Liver (tissue), 9 donors: Measurements from ENCODE around the gene DMD. TPM values are rescaled to one million over a fixed set of nuclear protein-coding genes. Genes with fewer than 3 reads are reported as not detected.

Experiments
- DNase-seq: peaks from one replicate; pipeline ENCODE4 v3.0.0-alpha.2; 2017; ENCODE audit warnings: low spot score
- H3K27ac ChIP-seq, 2 donors: one replicate each; pipeline ENCODE4 v1.7.0; 2013; ENCODE audit warnings: inconsistent platforms in 2 of 2, low read length in 2 of 2, control low read depth in 1 of 2, low read depth in 1 of 2, mild to moderate bottlenecking in 1 of 2
- H3K27me3 ChIP-seq, 4 donors: one replicate each; pipeline versions ENCODE4 v1.6.1 to v1.7.0; 2013; ENCODE audit warnings: low read length in 3 of 4, inconsistent platforms in 1 of 4, mild to moderate bottlenecking in 1 of 4, moderate library complexity in 1 of 4; ENCODE audit not compliant: control insufficient read depth in 4 of 4, insufficient read depth in 4 of 4
- H3K36me3 ChIP-seq, 4 donors: one replicate each; pipeline versions ENCODE4 v1.6.1 to v1.7.0; 2013; ENCODE audit warnings: low read length in 3 of 4, mild to moderate bottlenecking in 3 of 4, low read depth in 1 of 4, moderate library complexity in 1 of 4; ENCODE audit not compliant: control insufficient read depth in 4 of 4, insufficient read depth in 3 of 4
- H3K4me1 ChIP-seq, 4 donors: one replicate each; pipeline versions ENCODE4 v1.6.1 to v1.7.0; 2013; ENCODE audit warnings: low read length in 3 of 4, mild to moderate bottlenecking in 3 of 4, moderate library complexity in 1 of 4; ENCODE audit not compliant: control insufficient read depth in 4 of 4, insufficient read depth in 4 of 4
- H3K4me3 ChIP-seq, 3 donors: one replicate each; pipeline versions ENCODE4 v1.6.1 to v1.7.0; 2013; ENCODE audit warnings: low read length in 3 of 3, control low read depth in 1 of 3, low read depth in 1 of 3, mild to moderate bottlenecking in 1 of 3
- H3K9ac ChIP-seq, 2 donors: one replicate each; pipeline ENCODE4 v1.7.0; 2013; ENCODE audit warnings: low read length in 2 of 2, mild to moderate bottlenecking in 2 of 2, moderate library complexity in 2 of 2, control low read depth in 1 of 2, low read depth in 1 of 2
- H3K9me3 ChIP-seq, 4 donors: one replicate each; pipeline versions ENCODE4 v1.6.1 to v1.7.0; 2013; ENCODE audit warnings: low read length in 3 of 4; ENCODE audit not compliant: control insufficient read depth in 4 of 4
- ATF3 ChIP-seq: IDR thresholded peaks from 2 replicates; pipeline ENCODE4 v1.6.1; 2016; ENCODE audit warnings: antibody characterized with exemption
- EGR1 ChIP-seq, 2 donors: IDR thresholded peaks; 2 replicates each; pipeline ENCODE4 v1.6.1; 2016 to 2018; ENCODE audit warnings: antibody characterized with exemption in 2 of 2, low read depth in 2 of 2
- FOXA1 ChIP-seq: IDR thresholded peaks from 2 replicates; pipeline ENCODE4 v1.6.1; 2016; ENCODE audit warnings: antibody characterized with exemption
- FOXA2 ChIP-seq: IDR thresholded peaks from 2 replicates; pipeline ENCODE4 v1.6.1; 2016; ENCODE audit warnings: antibody characterized with exemption
- GABPA ChIP-seq, 2 donors: IDR thresholded peaks in 1 of 2; conservative IDR thresholded peaks in 1 of 2; 2 replicates each; pipeline ENCODE4 v1.6.1; 2016; ENCODE audit warnings: antibody characterized with exemption in 2 of 2, mild to moderate bottlenecking in 1 of 2, moderate library complexity in 1 of 2
- HNF4A ChIP-seq, 2 donors: conservative IDR thresholded peaks; 2 replicates each; pipeline ENCODE4 v1.6.1; 2016; ENCODE audit warnings: antibody characterized with exemption in 2 of 2, mild to moderate bottlenecking in 2 of 2
- HNF4G ChIP-seq: IDR thresholded peaks from 2 replicates; pipeline ENCODE4 v1.6.1; 2016; ENCODE audit warnings: antibody characterized with exemption
- JUND ChIP-seq, 2 donors: IDR thresholded peaks; 2 replicates each; pipeline ENCODE4 v1.6.1; 2016; ENCODE audit warnings: antibody characterized with exemption in 2 of 2
- NR2F2 ChIP-seq: IDR thresholded peaks from 2 replicates; pipeline ENCODE4 v1.6.1; 2016; ENCODE audit warnings: antibody characterized with exemption
- RAD21 ChIP-seq, 2 donors: IDR thresholded peaks; 2 replicates each; pipeline ENCODE4 v1.6.1; 2016; ENCODE audit warnings: antibody characterized with exemption in 2 of 2, mild to moderate bottlenecking in 2 of 2
- RXRA ChIP-seq, 2 donors: IDR thresholded peaks; 2 replicates each; pipeline ENCODE4 v1.6.1; 2017 to 2018; ENCODE audit warnings: antibody characterized with exemption in 2 of 2, mild to moderate bottlenecking in 1 of 2
- SP1 ChIP-seq: IDR thresholded peaks from 2 replicates; pipeline ENCODE4 v1.6.1; 2018; ENCODE audit warnings: antibody characterized with exemption, mild to moderate bottlenecking
- TAF1 ChIP-seq: conservative IDR thresholded peaks from 2 replicates; pipeline ENCODE4 v1.6.1; 2016; ENCODE audit warnings: antibody characterized with exemption, mild to moderate bottlenecking
- YY1 ChIP-seq: IDR thresholded peaks from 2 replicates; pipeline ENCODE4 v1.6.1; 2016; ENCODE audit warnings: antibody characterized with exemption, mild to moderate bottlenecking
- WGBS: extraction: QIAGEN DNeasy Blood & Tissue Kit; methylation state at CpG from one replicate; pipeline ENCODE4 v1.1.7; 2013; 5-methylcytosine and 5-hydroxymethylcytosine counted together
- polyA plus RNA-seq, 2 donors: library from polyadenylated mRNA; stranded (reverse) in 1 of 2; unstranded in 1 of 2; fragments of 200-250 nt in 1 of 2; fragments of >200 nt in 1 of 2; fragmentation: Nextera tagmentation in 1 of 2; extraction: Ambion mirVana in 1 of 2; gene quantifications; one replicate each; pipeline versions ENCODE4 v1.2.1 to v1.2.3, GENCODE V29; 2013 to 2015
- total RNA-seq, 2 donors: library from RNA; depleted of rRNA; stranded (reverse); fragments of >200 nt; gene quantifications; one replicate each; pipeline ENCODE4 v1.2.3, GENCODE V29; 2014
- TF ChIP-seq, protein P1 (sequence below): IDR thresholded peaks from 2 replicates; pipeline ENCODE4 v1.6.1; 2016; ENCODE audit warnings: antibody characterized with exemption, mild to moderate bottlenecking
- TF ChIP-seq, protein P2 (sequence below): IDR thresholded peaks from 2 replicates; pipeline ENCODE4 v1.6.1; 2016; ENCODE audit warnings: antibody characterized with exemption
- TF ChIP-seq, protein P3 (sequence below): fragments of 150-350 bp; IDR thresholded peaks from 2 replicates; pipeline ENCODE4 v1.5.1; 2017; ENCODE audit warnings: improper control_type of control experiment, low read depth, low read length; ENCODE audit not compliant: missing input control
- TF ChIP-seq, protein P4 (sequence below): IDR thresholded peaks from 2 replicates; pipeline ENCODE4 v1.6.1; 2016; ENCODE audit warnings: antibody characterized with exemption
- donor health status: healthy.
- donor health status: healthy.
- donor health status: healthy.
- donor health status: healthy.
- donor health status: healthy.

DMD gene
- total and polyA plus RNA-seq, 4 donors: 14.6 to 61.9 (median 23.9) TPM

GRCh38 chrX:33149085-33149484 lies 62.3 kb downstream of the DMD start:
- DNase-seq: no peak
- TF ChIP-seq, protein P1, sequence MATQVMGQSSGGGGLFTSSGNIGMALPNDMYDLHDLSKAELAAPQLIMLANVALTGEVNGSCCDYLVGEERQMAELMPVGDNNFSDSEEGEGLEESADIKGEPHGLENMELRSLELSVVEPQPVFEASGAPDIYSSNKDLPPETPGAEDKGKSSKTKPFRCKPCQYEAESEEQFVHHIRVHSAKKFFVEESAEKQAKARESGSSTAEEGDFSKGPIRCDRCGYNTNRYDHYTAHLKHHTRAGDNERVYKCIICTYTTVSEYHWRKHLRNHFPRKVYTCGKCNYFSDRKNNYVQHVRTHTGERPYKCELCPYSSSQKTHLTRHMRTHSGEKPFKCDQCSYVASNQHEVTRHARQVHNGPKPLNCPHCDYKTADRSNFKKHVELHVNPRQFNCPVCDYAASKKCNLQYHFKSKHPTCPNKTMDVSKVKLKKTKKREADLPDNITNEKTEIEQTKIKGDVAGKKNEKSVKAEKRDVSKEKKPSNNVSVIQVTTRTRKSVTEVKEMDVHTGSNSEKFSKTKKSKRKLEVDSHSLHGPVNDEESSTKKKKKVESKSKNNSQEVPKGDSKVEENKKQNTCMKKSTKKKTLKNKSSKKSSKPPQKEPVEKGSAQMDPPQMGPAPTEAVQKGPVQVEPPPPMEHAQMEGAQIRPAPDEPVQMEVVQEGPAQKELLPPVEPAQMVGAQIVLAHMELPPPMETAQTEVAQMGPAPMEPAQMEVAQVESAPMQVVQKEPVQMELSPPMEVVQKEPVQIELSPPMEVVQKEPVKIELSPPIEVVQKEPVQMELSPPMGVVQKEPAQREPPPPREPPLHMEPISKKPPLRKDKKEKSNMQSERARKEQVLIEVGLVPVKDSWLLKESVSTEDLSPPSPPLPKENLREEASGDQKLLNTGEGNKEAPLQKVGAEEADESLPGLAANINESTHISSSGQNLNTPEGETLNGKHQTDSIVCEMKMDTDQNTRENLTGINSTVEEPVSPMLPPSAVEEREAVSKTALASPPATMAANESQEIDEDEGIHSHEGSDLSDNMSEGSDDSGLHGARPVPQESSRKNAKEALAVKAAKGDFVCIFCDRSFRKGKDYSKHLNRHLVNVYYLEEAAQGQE: no peak
- TF ChIP-seq, protein P2, sequence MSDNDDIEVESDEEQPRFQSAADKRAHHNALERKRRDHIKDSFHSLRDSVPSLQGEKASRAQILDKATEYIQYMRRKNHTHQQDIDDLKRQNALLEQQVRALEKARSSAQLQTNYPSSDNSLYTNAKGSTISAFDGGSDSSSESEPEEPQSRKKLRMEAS: no peak
- no peak for TF ChIP-seq NR2F2
- TF ChIP-seq ATF3: no peak
- no peak for TF ChIP-seq SP1
- TF ChIP-seq TAF1: no peak
- TF ChIP-seq FOXA2: no peak
- TF ChIP-seq HNF4A (conservative IDR thresholded peaks at IDR 0.05): no peak
- TF ChIP-seq HNF4G: no peak
- no peak for TF ChIP-seq RAD21 (IDR thresholded peaks at IDR 0.05)
- TF ChIP-seq JUND (IDR thresholded peaks at IDR 0.05): no peak
- no peak for TF ChIP-seq RXRA (IDR thresholded peaks at IDR 0.05)
- TF ChIP-seq YY1: no peak
- no peak for TF ChIP-seq GABPA (IDR thresholded peaks at IDR 0.05 in 1 of 2, conservative IDR thresholded peaks at IDR 0.05 in 1 of 2)
- TF ChIP-seq, protein P3, sequence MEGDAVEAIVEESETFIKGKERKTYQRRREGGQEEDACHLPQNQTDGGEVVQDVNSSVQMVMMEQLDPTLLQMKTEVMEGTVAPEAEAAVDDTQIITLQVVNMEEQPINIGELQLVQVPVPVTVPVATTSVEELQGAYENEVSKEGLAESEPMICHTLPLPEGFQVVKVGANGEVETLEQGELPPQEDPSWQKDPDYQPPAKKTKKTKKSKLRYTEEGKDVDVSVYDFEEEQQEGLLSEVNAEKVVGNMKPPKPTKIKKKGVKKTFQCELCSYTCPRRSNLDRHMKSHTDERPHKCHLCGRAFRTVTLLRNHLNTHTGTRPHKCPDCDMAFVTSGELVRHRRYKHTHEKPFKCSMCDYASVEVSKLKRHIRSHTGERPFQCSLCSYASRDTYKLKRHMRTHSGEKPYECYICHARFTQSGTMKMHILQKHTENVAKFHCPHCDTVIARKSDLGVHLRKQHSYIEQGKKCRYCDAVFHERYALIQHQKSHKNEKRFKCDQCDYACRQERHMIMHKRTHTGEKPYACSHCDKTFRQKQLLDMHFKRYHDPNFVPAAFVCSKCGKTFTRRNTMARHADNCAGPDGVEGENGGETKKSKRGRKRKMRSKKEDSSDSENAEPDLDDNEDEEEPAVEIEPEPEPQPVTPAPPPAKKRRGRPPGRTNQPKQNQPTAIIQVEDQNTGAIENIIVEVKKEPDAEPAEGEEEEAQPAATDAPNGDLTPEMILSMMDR: no peak
- TF ChIP-seq, protein P4, sequence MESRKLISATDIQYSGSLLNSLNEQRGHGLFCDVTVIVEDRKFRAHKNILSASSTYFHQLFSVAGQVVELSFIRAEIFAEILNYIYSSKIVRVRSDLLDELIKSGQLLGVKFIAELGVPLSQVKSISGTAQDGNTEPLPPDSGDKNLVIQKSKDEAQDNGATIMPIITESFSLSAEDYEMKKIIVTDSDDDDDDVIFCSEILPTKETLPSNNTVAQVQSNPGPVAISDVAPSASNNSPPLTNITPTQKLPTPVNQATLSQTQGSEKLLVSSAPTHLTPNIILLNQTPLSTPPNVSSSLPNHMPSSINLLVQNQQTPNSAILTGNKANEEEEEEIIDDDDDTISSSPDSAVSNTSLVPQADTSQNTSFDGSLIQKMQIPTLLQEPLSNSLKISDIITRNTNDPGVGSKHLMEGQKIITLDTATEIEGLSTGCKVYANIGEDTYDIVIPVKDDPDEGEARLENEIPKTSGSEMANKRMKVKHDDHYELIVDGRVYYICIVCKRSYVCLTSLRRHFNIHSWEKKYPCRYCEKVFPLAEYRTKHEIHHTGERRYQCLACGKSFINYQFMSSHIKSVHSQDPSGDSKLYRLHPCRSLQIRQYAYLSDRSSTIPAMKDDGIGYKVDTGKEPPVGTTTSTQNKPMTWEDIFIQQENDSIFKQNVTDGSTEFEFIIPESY: no peak
- no peak for TF ChIP-seq FOXA1
- TF ChIP-seq EGR1 (IDR thresholded peaks at IDR 0.05; ENCODE audit: low read depth in 2 of 2): no peak
- no peaks in the 10 kb centered on the region for H3K4me1 ChIP-seq
- no peak overlapping the region for H3K9ac ChIP-seq
- H3K27me3 ChIP-seq: no peaks in the 10 kb centered on the region
- H3K4me3 ChIP-seq: no peak overlapping the region
- H3K27ac ChIP-seq: no peak overlapping the region
- WGBS: 96% methylated on average over 5 of the region's 5 CpGs
- H3K9me3 ChIP-seq: no peaks in the 10 kb centered on the region
- no peaks in the 10 kb centered on the region for H3K36me3 ChIP-seq
